Neuronal stem cell (in vitro differentiated cells): ENCODE results near the gene EMC1.
"Not testable (repeated sequence)": the region's sequence is repeated elsewhere in the genome, so short reads cannot be mapped to it uniquely, and the experiment has no call there.

Experiments used
- DNase-seq: peaks from one replicate; pipeline ENCODE4 v3.0.0-alpha.2; 2013; ENCODE audit warnings: low spot score
- H2AFZ ChIP-seq: one replicate; pipeline ENCODE4 v1.6.1; 2013; ENCODE audit warnings: mild to moderate bottlenecking, low read length, inconsistent platforms
- H2AK5ac ChIP-seq: 2 replicates; pipeline ENCODE4 v1.6.1; 2013; ENCODE audit warnings: low read depth, mild to moderate bottlenecking, inconsistent platforms, low read length, moderate library complexity, mixed read lengths
- H2BK120ac ChIP-seq: 2 replicates; pipeline ENCODE4 v1.6.1; 2013; ENCODE audit warnings: low read depth, mild to moderate bottlenecking, inconsistent platforms, low read length, moderate library complexity, mixed read lengths
- H2BK12ac ChIP-seq: one replicate; pipeline ENCODE4 v1.6.1; 2013; ENCODE audit warnings: low read length, inconsistent platforms
- H2BK15ac ChIP-seq: 2 replicates; pipeline ENCODE4 v1.6.1; 2013; ENCODE audit warnings: mild to moderate bottlenecking, low read length, inconsistent platforms, mixed read lengths
- H2BK5ac ChIP-seq: one replicate; pipeline ENCODE4 v1.6.1; 2013; ENCODE audit warnings: inconsistent platforms, mild to moderate bottlenecking, low read length, moderate library complexity
- H3K14ac ChIP-seq: one replicate; pipeline ENCODE4 v1.6.1; 2013; ENCODE audit warnings: low read length, inconsistent platforms
- H3K18ac ChIP-seq: 2 replicates; pipeline ENCODE4 v1.6.1; 2013; ENCODE audit warnings: low read length, inconsistent platforms
- H3K23ac ChIP-seq: 2 replicates; pipeline ENCODE4 v1.6.1; 2013; ENCODE audit warnings: low read depth, mild to moderate bottlenecking, mixed read lengths, low read length, inconsistent platforms; ENCODE audit not compliant: poor library complexity
- H3K27ac ChIP-seq: replicated peaks from 3 replicates; pipeline ENCODE4 v1.5.1; 2013; ENCODE audit warnings: low read length, inconsistent platforms
- H3K27me3 ChIP-seq, 3 experiments: 2 replicates each; pipeline ENCODE4 v1.6.1; 2013; ENCODE audit warnings: low read length in 3 of 3, mild to moderate bottlenecking in 2 of 3, inconsistent platforms in 1 of 3, low read depth in 1 of 3, mixed read lengths in 1 of 3, moderate library complexity in 1 of 3; ENCODE audit not compliant: control insufficient read depth in 3 of 3, insufficient read depth in 3 of 3
- H3K36me3 ChIP-seq, 2 donors: replicated peaks in 1 of 2; 2 replicates each; pipeline ENCODE4 v1.6.1; 2013; ENCODE audit warnings: low read length in 2 of 2; ENCODE audit not compliant: control insufficient read depth in 2 of 2, insufficient read depth in 2 of 2
- H3K4ac ChIP-seq: 2 replicates; pipeline ENCODE4 v1.6.1; 2013; ENCODE audit warnings: inconsistent platforms, mild to moderate bottlenecking, low read length, moderate library complexity
- H3K4me1 ChIP-seq, 2 donors: 1 replicate in 1 of 2; 2 replicates in 1 of 2; pipeline ENCODE4 v1.6.1; 2013; ENCODE audit warnings: low read length in 2 of 2, low read depth in 1 of 2; ENCODE audit not compliant: control insufficient read depth in 2 of 2, insufficient read depth in 1 of 2
- H3K4me2 ChIP-seq: one replicate; pipeline ENCODE4 v1.6.1; 2013; ENCODE audit warnings: mild to moderate bottlenecking, low read length, inconsistent platforms; ENCODE audit not compliant: insufficient read depth, poor library complexity, severe bottlenecking
- H3K4me3 ChIP-seq, 2 donors: 2 replicates each; pipeline ENCODE4 v1.5.1; 2013; ENCODE audit warnings: low read length in 2 of 2, mild to moderate bottlenecking in 2 of 2, inconsistent platforms in 1 of 2, moderate library complexity in 1 of 2
- H3K79me1 ChIP-seq: one replicate; pipeline ENCODE4 v1.6.1; 2013; ENCODE audit warnings: low read depth, mild to moderate bottlenecking, inconsistent platforms, low read length, moderate library complexity
- H3K9ac ChIP-seq: one replicate; pipeline ENCODE4 v1.6.1; 2013; ENCODE audit warnings: mild to moderate bottlenecking, low read depth, low read length, inconsistent platforms; ENCODE audit not compliant: poor library complexity
- H3K9me3 ChIP-seq, 2 donors: replicated peaks in 1 of 2; 2 replicates each; pipeline versions ENCODE3 to v1.6.1; 2013; ENCODE audit warnings: low read length in 2 of 2, mild to moderate bottlenecking in 2 of 2, inconsistent platforms in 1 of 2, low read depth in 1 of 2, mixed read lengths in 1 of 2, moderate library complexity in 1 of 2; ENCODE audit not compliant: control insufficient read depth in 2 of 2, insufficient read depth in 1 of 2
- H4K8ac ChIP-seq: one replicate; pipeline ENCODE4 v1.6.1; 2013; ENCODE audit warnings: low read depth, mild to moderate bottlenecking, inconsistent platforms, low read length, moderate library complexity
- H4K91ac ChIP-seq: one replicate; pipeline ENCODE4 v1.6.1; 2013; ENCODE audit warnings: low read length, low read depth, mild to moderate bottlenecking, inconsistent platforms; ENCODE audit not compliant: poor library complexity
- WGBS, 2 donors: extraction: QIAGEN DNeasy Blood & Tissue Kit; methylation state at CpG; one replicate each; pipeline ENCODE4 v1.1.7; 2013; ENCODE audit warnings: missing lambda C conversion rate in 2 of 2, mixed read lengths in 1 of 2; ENCODE audit not compliant: insufficient read length in 2 of 2, insufficient replicate concordance in 1 of 2; ENCODE audit errors: extremely low coverage in 2 of 2; 5-methylcytosine and 5-hydroxymethylcytosine counted together

EMC1 gene

DNA sequence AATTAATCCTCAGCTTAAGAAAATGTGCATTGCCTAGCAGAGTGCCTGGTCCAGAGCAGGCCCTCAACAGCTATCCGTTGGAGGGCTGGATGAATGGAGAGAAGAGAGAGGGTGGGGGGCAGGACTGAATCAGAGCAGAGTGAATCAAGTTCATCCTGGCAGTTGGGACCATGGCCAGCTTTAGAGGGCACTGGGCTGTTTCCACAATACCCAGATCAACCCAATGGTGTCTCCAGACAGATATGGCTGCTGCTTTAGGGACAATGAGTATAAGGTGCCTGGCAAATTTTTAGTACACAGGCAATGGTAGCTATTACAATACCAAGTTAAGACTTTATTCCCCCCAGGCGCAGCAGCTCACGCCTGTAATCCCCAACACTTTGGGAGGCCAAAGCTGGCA is 17.1 kb downstream of the EMC1 start:
- Histone ChIP-seq H3K9me3 (no peaks in the 10 kb centered on the region), H2BK120ac (no peak overlapping the region), H3K4me1 (no peaks in the 10 kb centered on the region), H3K79me1 (no peaks in the 10 kb centered on the region), H2AK5ac (no peak overlapping the region), H3K36me3 (peaks cover 56 to 90% of the 10 kb centered on the region in 2 donors), H3K14ac (no peak overlapping the region), H2AFZ (no peak overlapping the region), H3K4me3 (no peak overlapping the region), H3K18ac (no peak overlapping the region), H4K8ac (no peak overlapping the region), H3K23ac (no peak overlapping the region), H4K91ac (no peak overlapping the region), H3K9ac (no peak overlapping the region), H3K4me2 (no peak overlapping the region), H2BK5ac (no peak overlapping the region), H2BK15ac (no peak overlapping the region), H3K27ac (no peak overlapping the region), H3K27me3 (no peaks in the 10 kb centered on the region), H3K4ac (no peak overlapping the region), H2BK12ac (no peak overlapping the region)
- WGBS, 2 donors: no CpG with 5 or more reads among the region's 3 CpGs
- DNase-seq: no peak

DNA sequence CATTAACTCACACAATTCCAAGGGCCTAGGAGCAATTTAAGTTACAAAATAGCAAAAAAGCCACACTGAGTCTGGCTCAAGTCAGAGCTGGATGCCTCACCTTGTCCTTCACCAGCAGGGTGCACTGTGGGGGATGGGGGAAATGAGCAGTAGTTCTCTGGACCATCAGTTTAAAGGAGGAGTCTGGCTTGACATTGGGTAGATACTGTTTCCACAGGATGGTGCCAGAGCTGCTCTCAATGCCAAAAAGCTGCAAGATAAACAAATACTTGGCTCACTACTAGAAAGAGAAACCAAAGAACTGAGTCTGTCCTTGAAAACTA is 18.8 kb downstream of the EMC1 start:
- H3K14ac ChIP-seq: no peak overlapping the region
- no peak overlapping the region for H3K23ac ChIP-seq
- H2AFZ ChIP-seq: no peak overlapping the region
- no peaks in the 10 kb centered on the region for H3K27me3 ChIP-seq
- no peaks in the 10 kb centered on the region for H3K4me1 ChIP-seq
- DNase-seq: no peak
- H3K9me3 ChIP-seq: no peaks in the 10 kb centered on the region
- H3K27ac ChIP-seq: no peak overlapping the region
- H2AK5ac ChIP-seq: no peak overlapping the region
- no peak overlapping the region for H3K4me2 ChIP-seq
- H2BK12ac ChIP-seq: no peak overlapping the region
- no peak overlapping the region for H2BK15ac ChIP-seq
- H2BK120ac ChIP-seq: no peak overlapping the region
- H4K8ac ChIP-seq: no peak overlapping the region
- peaks cover 46 to 87% of the 10 kb centered on the region in 2 donors for H3K36me3 ChIP-seq
- H3K4ac ChIP-seq: no peak overlapping the region
- no peaks in the 10 kb centered on the region for H3K79me1 ChIP-seq
- no peak overlapping the region for H3K18ac ChIP-seq
- no peak overlapping the region for H3K4me3 ChIP-seq
- no peak overlapping the region for H4K91ac ChIP-seq
- H2BK5ac ChIP-seq: no peak overlapping the region
- H3K9ac ChIP-seq: no peak overlapping the region

DNA sequence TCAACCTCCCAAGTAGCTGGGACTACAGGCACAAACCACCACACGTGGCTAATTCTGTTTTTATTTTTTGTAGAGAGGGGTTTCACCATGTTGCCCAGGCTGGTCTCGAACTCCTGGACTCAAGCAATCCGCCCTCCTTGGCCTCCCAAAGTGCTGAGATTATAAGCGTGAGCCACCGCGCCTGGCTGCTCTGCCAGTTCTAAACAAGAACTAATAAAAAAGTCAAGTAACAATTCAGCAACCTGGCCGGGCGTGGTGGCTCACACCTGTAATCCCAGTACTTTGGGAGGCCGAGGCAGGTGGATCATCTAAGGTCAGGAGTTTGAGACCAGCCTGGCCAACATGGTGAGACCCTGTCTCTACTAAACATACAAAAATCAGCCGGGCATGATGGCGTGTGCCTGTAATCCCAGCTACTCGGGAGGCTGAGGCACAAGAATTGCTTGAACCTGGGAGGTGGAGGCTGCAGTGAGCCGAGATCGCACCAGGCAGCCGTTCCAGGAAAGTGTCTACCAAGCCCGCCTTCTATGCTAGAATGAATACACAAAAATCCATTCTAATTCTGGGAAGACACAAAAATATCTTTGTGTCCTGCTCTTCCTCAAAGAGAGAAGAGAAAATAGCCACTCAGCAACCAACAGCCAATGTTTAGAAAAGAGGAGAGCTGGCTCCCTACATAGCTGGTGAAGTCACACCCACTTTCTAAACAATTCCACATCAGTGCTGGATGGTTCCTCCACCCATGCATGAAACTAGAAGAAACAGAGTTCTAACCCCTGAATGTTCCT is 19.4 kb downstream of the EMC1 start:
- H4K91ac ChIP-seq: not testable (repeated sequence)

DNA sequence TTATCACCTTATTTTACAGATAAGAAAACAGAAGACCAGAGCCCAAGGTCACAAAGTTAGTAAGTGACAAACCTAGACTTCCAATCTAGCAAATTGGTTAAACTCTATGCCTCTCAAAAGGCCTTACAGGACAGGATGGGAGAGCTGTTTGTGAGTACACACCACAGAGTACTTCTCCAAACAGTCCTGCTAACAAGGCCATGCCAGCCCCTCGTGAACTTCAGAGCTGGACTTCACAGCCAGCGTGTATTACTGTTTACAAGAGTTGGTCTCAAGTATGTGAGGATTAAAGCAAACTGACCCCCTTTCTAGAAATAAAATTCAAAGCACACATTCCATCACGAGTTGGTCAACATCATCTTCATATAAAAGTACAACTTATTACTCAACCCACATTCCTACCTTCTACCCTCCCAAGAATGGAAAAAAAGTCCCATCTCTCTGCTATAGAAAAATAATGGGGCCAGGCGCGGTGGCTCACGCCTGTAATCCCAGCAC is 21.4 kb downstream of the EMC1 start:
- H3K9ac ChIP-seq: no peak overlapping the region
- no peaks in the 10 kb centered on the region for H3K27me3 ChIP-seq
- H3K36me3 ChIP-seq: peaks cover 51 to 92% of the 10 kb centered on the region in 2 donors
- no peak for DNase-seq
- no peak overlapping the region for H3K4me3 ChIP-seq
- H2BK15ac ChIP-seq: no peak overlapping the region
- no peaks in the 10 kb centered on the region for H3K9me3 ChIP-seq
- no peak overlapping the region for H3K4ac ChIP-seq
- H4K91ac ChIP-seq: no peak overlapping the region
- H3K18ac ChIP-seq: no peak overlapping the region
- H3K14ac ChIP-seq: no peak overlapping the region
- no peak overlapping the region for H3K4me2 ChIP-seq
- H3K4me1 ChIP-seq: no peaks in the 10 kb centered on the region
- no peak overlapping the region for H3K23ac ChIP-seq
- H2AFZ ChIP-seq: no peak overlapping the region
- H2BK120ac ChIP-seq: no peak overlapping the region
- WGBS, 2 donors: no CpG with 5 or more reads among the region's 6 CpGs
- no peaks in the 10 kb centered on the region for H3K79me1 ChIP-seq
- no peak overlapping the region for H2BK5ac ChIP-seq
- no peak overlapping the region for H2AK5ac ChIP-seq
- no peak overlapping the region for H3K27ac ChIP-seq
- no peak overlapping the region for H2BK12ac ChIP-seq
- no peak overlapping the region for H4K8ac ChIP-seq

More for the DNA sequence above, 19.4 kb downstream of the EMC1 start:
- not testable (repeated sequence) for H2AK5ac ChIP-seq, H3K4me3 ChIP-seq, H3K27ac ChIP-seq, H3K9me3 ChIP-seq, DNase-seq, H2BK12ac ChIP-seq, H3K79me1 ChIP-seq, H3K23ac ChIP-seq, H3K14ac ChIP-seq, H2BK5ac ChIP-seq, H3K27me3 ChIP-seq, H2BK15ac ChIP-seq, H3K18ac ChIP-seq, H2AFZ ChIP-seq, H4K8ac ChIP-seq, H2BK120ac ChIP-seq, H3K4me1 ChIP-seq, H3K4ac ChIP-seq, H3K9ac ChIP-seq, H3K4me2 ChIP-seq
- peaks cover 44 to 87% of the 10 kb centered on the region in 2 donors for H3K36me3 ChIP-seq
- WGBS, 2 donors: no CpG with 5 or more reads among the region's 16 CpGs
